ENCODE results near the gene CSN2. TPM values are rescaled to one million over a fixed set of nuclear protein-coding genes. Genes with fewer than 3 reads are reported as not detected.

Gene CSN2
- total RNA-seq, 1 donor from 2014 or later: not detected

DNA sequence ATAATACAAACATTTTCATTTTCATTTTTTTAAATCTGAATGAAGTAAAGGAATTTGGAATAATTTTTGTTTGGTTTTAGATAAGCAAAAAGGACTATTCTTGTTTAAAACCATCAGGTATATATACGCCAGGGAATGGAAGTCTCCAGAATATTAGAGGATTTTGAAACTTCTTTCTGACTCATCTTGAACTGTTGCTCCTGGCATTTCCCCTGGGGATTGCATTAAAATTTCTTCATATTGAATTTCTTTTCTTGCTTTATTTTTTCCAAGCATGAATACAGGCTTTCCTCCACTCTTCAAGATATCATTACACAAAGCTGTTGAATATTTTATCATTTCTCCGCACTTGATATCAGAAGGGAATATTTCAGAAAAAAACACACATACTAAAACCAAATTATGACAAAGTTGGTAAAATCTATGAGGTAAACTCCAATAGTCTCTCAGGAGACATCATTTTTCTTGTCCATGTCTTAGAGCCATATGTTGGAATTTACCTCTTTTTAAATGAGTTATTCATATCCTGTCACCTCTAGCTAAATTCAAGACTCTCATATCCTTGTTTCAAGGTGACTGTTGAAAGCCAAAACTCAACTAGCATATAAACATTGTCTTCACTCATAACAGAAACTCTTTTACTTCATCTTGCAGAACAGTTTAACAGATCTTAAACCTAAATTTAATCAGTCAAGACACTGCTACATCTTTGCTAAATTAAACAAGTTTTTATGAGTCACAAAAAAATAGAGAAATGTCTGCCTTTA, 55.3 kb downstream of the CSN2 start:
- Mint-ChIP-seq H3K4me3 (ENCODE audit: unreplicated experiment) (no peak overlapping the region), H3K9me3 (ENCODE audit: unreplicated experiment) (no peaks in the 10 kb centered on the region), H3K27ac (ENCODE audit: unreplicated experiment) (no peak overlapping the region)

GRCh38 chr4:69909195-69909594, 56.3 kb downstream of the CSN2 start:
- Mint-ChIP-seq H3K27me3 (ENCODE audit: unreplicated experiment) (no peaks in the 10 kb centered on the region), H3K4me3 (ENCODE audit: unreplicated experiment) (no peak overlapping the region), H3K27ac (ENCODE audit: unreplicated experiment) (no peak overlapping the region), H3K9me3 (ENCODE audit: unreplicated experiment) (no peaks in the 10 kb centered on the region), H3K4me1 (ENCODE audit: unreplicated experiment) (no peaks in the 10 kb centered on the region), H3K36me3 (ENCODE audit: low read depth, unreplicated experiment) (no peaks in the 10 kb centered on the region)
- TF ChIP-seq, protein P1, sequence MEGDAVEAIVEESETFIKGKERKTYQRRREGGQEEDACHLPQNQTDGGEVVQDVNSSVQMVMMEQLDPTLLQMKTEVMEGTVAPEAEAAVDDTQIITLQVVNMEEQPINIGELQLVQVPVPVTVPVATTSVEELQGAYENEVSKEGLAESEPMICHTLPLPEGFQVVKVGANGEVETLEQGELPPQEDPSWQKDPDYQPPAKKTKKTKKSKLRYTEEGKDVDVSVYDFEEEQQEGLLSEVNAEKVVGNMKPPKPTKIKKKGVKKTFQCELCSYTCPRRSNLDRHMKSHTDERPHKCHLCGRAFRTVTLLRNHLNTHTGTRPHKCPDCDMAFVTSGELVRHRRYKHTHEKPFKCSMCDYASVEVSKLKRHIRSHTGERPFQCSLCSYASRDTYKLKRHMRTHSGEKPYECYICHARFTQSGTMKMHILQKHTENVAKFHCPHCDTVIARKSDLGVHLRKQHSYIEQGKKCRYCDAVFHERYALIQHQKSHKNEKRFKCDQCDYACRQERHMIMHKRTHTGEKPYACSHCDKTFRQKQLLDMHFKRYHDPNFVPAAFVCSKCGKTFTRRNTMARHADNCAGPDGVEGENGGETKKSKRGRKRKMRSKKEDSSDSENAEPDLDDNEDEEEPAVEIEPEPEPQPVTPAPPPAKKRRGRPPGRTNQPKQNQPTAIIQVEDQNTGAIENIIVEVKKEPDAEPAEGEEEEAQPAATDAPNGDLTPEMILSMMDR (IDR thresholded peaks at IDR 0.05; ENCODE audit: unreplicated experiment): no peak
- DNase-seq (ENCODE audit: low spot score): no peak

More for the DNA sequence above, 55.3 kb downstream of the CSN2 start:
- Mint-ChIP-seq H3K4me1 (ENCODE audit: unreplicated experiment) (no peaks in the 10 kb centered on the region), H3K27me3 (ENCODE audit: unreplicated experiment) (no peaks in the 10 kb centered on the region), H3K36me3 (ENCODE audit: low read depth, unreplicated experiment) (no peaks in the 10 kb centered on the region)
- no peak for DNase-seq (ENCODE audit: low spot score)
- TF ChIP-seq, protein P1 (IDR thresholded peaks at IDR 0.05; ENCODE audit: unreplicated experiment): no peak

DNA sequence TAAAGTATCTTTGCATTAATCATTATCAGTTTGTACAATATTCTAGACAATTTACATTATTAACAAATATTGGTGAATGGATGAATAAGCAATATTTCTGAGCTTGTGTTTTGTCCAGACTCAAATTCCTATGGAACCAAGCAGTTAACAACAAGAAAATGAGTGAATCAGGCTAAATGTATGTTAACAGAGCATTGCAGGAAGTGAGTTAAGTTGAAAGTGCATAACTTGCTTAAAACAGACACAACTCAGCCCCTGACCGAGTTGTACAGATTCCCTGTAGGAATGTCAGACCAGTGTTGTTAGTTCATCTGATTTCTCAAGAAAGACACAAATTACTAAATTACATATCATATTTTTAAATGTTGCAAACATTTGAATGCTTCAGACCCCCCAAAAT, 58.4 kb downstream of the CSN2 start:
- Mint-ChIP-seq H3K36me3 (ENCODE audit: low read depth, unreplicated experiment) (no peaks in the 10 kb centered on the region), H3K4me3 (ENCODE audit: unreplicated experiment) (no peak overlapping the region), H3K9me3 (ENCODE audit: unreplicated experiment) (no peaks in the 10 kb centered on the region), H3K4me1 (ENCODE audit: unreplicated experiment) (no peaks in the 10 kb centered on the region), H3K27me3 (ENCODE audit: unreplicated experiment) (no peaks in the 10 kb centered on the region), H3K27ac (ENCODE audit: unreplicated experiment) (no peak overlapping the region)
- TF ChIP-seq, protein P1 (IDR thresholded peaks at IDR 0.05; ENCODE audit: unreplicated experiment): no peak
- DNase-seq (ENCODE audit: low spot score): no peak

Other genes starting within 250 kb of the CSN2 start
- gene SULT1B1, start 205.1 kb downstream of the CSN2 start, total RNA-seq (ENCODE audit: unreplicated experiment): not detected
- gene SULT1E1, start 105.6 kb downstream of the CSN2 start, total RNA-seq (ENCODE audit: unreplicated experiment): not detected
- not detected for gene CSN1S1, start 34.7 kb downstream of the CSN2 start, total RNA-seq (ENCODE audit: unreplicated experiment)
- not detected for gene STATH, start 30.2 kb upstream of the CSN2 start, total RNA-seq (ENCODE audit: unreplicated experiment)
- gene HTN3, start 62.7 kb upstream of the CSN2 start, total RNA-seq (ENCODE audit: unreplicated experiment): not detected
- gene HTN1, start 84.7 kb upstream of the CSN2 start, total RNA-seq (ENCODE audit: unreplicated experiment): not detected
- gene PRR27, start 188.5 kb upstream of the CSN2 start, total RNA-seq (ENCODE audit: unreplicated experiment): not detected
- not detected for gene ODAM, start 230.0 kb upstream of the CSN2 start, total RNA-seq (ENCODE audit: unreplicated experiment)